ENCODE data around the gene MDN1. TPM values are rescaled to one million over a fixed set of nuclear protein-coding genes. Genes with fewer than 3 reads are reported as not detected.

Gene MDN1
- total and polyA plus RNA-seq, 7 donors: 3.0 to 29.9 (median 16.5) TPM

GRCh38 chr6:89623749-89624148 is 195.8 kb downstream of the MDN1 start:
- 89 to 92% methylated on average over 8 of the region's 8 CpGs for WGBS, 2 donors
- no peak for TF ChIP-seq EP300 (IDR thresholded peaks at IDR 0.05)
- TF ChIP-seq POLR2A (IDR thresholded peaks at IDR 0.05): no peak
- TF ChIP-seq CTCF (IDR thresholded peaks at IDR 0.05): no peak
- no peak for TF ChIP-seq POLR2AphosphoS5 (IDR thresholded peaks at IDR 0.05)
- H3K27ac ChIP-seq: no peak overlapping the region
- no peak for DNase-seq
- intact Hi-C loops (cut with DNase I): no loop called here
- H3K36me3 ChIP-seq: peaks cover 0 to 17% (median 0%) of the 10 kb centered on the region in 4 donors
- no peaks in the 10 kb centered on the region for H3K9me3 ChIP-seq
- no peak overlapping the region for H3K4me3 ChIP-seq
- no peaks in the 10 kb centered on the region for H3K4me1 ChIP-seq
- H3K27me3 ChIP-seq: no peaks in the 10 kb centered on the region

- intact Hi-C loops (cut with DNase I): no loop called here
- peaks cover 0 to 8% (median 0%) of the 10 kb centered on the region in 4 donors for H3K36me3 ChIP-seq
- DNase-seq: no peak
- no peaks in the 10 kb centered on the region for H3K9me3 ChIP-seq
- H3K27ac ChIP-seq: no peak overlapping the region
- H3K4me3 ChIP-seq: no peak overlapping the region
- no peak for TF ChIP-seq EP300 (IDR thresholded peaks at IDR 0.05)
- TF ChIP-seq POLR2AphosphoS5 (IDR thresholded peaks at IDR 0.05): no peak
- no peak for TF ChIP-seq POLR2A (IDR thresholded peaks at IDR 0.05)
- TF ChIP-seq CTCF (IDR thresholded peaks at IDR 0.05): no peak
- WGBS, 2 donors: 90 to 96% methylated on average over 6 of the region's 6 CpGs
- no peaks in the 10 kb centered on the region for H3K27me3 ChIP-seq
- H3K4me1 ChIP-seq: no peaks in the 10 kb centered on the region
These were observed 200.0 kb downstream of the MDN1 start for GRCh38 chr6:89619567-89619966.

GRCh38 chr6:89618026-89618425 is 201.6 kb downstream of the MDN1 start:
- no peak overlapping the region for H3K27ac ChIP-seq
- 92 to 96% methylated on average over 6 of the region's 6 CpGs for WGBS, 2 donors
- H3K4me3 ChIP-seq: no peak overlapping the region
- no peaks in the 10 kb centered on the region for H3K4me1 ChIP-seq
- no peaks in the 10 kb centered on the region for H3K9me3 ChIP-seq
- H3K36me3 ChIP-seq: peaks cover 0 to 6% (median 0%) of the 10 kb centered on the region in 4 donors
- no peak for TF ChIP-seq CTCF (IDR thresholded peaks at IDR 0.05)
- TF ChIP-seq POLR2A (IDR thresholded peaks at IDR 0.05): no peak
- no peak for TF ChIP-seq POLR2AphosphoS5 (IDR thresholded peaks at IDR 0.05)
- no peak for TF ChIP-seq EP300 (IDR thresholded peaks at IDR 0.05)
- intact Hi-C loops (cut with DNase I): no loop called here
- H3K27me3 ChIP-seq: no peaks in the 10 kb centered on the region
- no peak for DNase-seq

GRCh38 chr6:89616531-89616930 is 203.1 kb downstream of the MDN1 start:
- 86 to 96% methylated on average over 5 of the region's 5 CpGs for WGBS, 2 donors
- Histone ChIP-seq H3K27ac (no peak overlapping the region), H3K36me3 (peaks cover 0 to 6% (median 0%) of the 10 kb centered on the region in 4 donors), H3K9me3 (no peaks in the 10 kb centered on the region), H3K4me1 (no peaks in the 10 kb centered on the region), H3K27me3 (no peaks in the 10 kb centered on the region), H3K4me3 (no peak overlapping the region)
- intact Hi-C loops (cut with DNase I): no loop called here
- TF ChIP-seq CTCF (IDR thresholded peaks at IDR 0.05) (no peak), POLR2AphosphoS5 (IDR thresholded peaks at IDR 0.05) (no peak), POLR2A (IDR thresholded peaks at IDR 0.05) (no peak), EP300 (IDR thresholded peaks at IDR 0.05) (no peak)
- no peak for DNase-seq

GRCh38 chr6:89615882-89616281 is 203.7 kb downstream of the MDN1 start:
- Histone ChIP-seq H3K36me3 (peaks cover 0 to 6% (median 0%) of the 10 kb centered on the region in 4 donors), H3K4me3 (no peak overlapping the region), H3K27me3 (no peaks in the 10 kb centered on the region), H3K4me1 (no peaks in the 10 kb centered on the region), H3K27ac (no peak overlapping the region), H3K9me3 (no peaks in the 10 kb centered on the region)
- 88 to 92% methylated on average over 5 of the region's 5 CpGs for WGBS, 2 donors
- DNase-seq: no peak
- TF ChIP-seq EP300 (IDR thresholded peaks at IDR 0.05) (no peak), POLR2AphosphoS5 (IDR thresholded peaks at IDR 0.05) (no peak), POLR2A (IDR thresholded peaks at IDR 0.05) (no peak), CTCF (IDR thresholded peaks at IDR 0.05) (no peak)
- intact Hi-C loops (cut with DNase I): no loop called here

Data from sigmoid colon (tissue), 7 donors.